HepG2 (cell line): ENCODE measurements around the gene RFC2. TPM values are rescaled to one million over a fixed set of nuclear protein-coding genes. Genes with fewer than 3 reads are reported as not detected.
A peak's percentile ranks its signal among the peaks of the same experiment; 100 is the strongest.

Experiments
- HOXA9 ChIP-seq: sonication (generic); formaldehyde crosslinking; IDR thresholded peaks from 2 replicates; pipeline ENCODE4 v1.8.1; 2022; ENCODE audit warnings: missing genetic modification reagents, mild to moderate bottlenecking, moderate library complexity, borderline replicate concordance
- ISX ChIP-seq: sonication (generic); formaldehyde crosslinking; conservative IDR thresholded peaks from 2 replicates; pipeline ENCODE4 v1.5.0; 2020; ENCODE audit warnings: missing genetic modification reagents
- KMT2B ChIP-seq: IDR thresholded peaks from 2 replicates; pipeline ENCODE4 v1.6.1; 2016; ENCODE audit warnings: missing genetic modification reagents, missing compliant biosample characterization
- MAFG ChIP-seq: sonication (generic); formaldehyde crosslinking; IDR thresholded peaks from 2 replicates; pipeline ENCODE4 v1.5.1; 2020; ENCODE audit warnings: mild to moderate bottlenecking, missing genetic modification reagents
- NFE2 ChIP-seq: sonication (generic); formaldehyde crosslinking; IDR thresholded peaks from 2 replicates; pipeline ENCODE4 v1.4.0; 2020; ENCODE audit warnings: missing genetic modification reagents
- NR2F2 ChIP-seq: IDR thresholded peaks from 2 replicates; pipeline ENCODE4 v1.6.1; 2012; ENCODE audit warnings: low read depth, inconsistent platforms, borderline replicate concordance
- POLR2A ChIP-seq, 2 experiments: IDR thresholded peaks; 2 replicates each; pipeline ENCODE4 v1.6.1; 2011; ENCODE audit warnings: low read depth in 2 of 2, low read length in 2 of 2, mild to moderate bottlenecking in 1 of 2, moderate library complexity in 1 of 2; ENCODE audit not compliant: insufficient read depth in 1 of 2
- RFX5 ChIP-seq: IDR thresholded peaks from 2 replicates; pipeline ENCODE4 v1.6.1; 2011; ENCODE audit warnings: low read depth, low read length, improper control_type of control experiment
- TARDBP ChIP-seq: sonication (generic); formaldehyde crosslinking; IDR thresholded peaks from 2 replicates; pipeline ENCODE4 v1.8.0; 2022; ENCODE audit warnings: mild to moderate bottlenecking, missing genetic modification reagents
- XBP1 ChIP-seq: sonication (generic); formaldehyde crosslinking; IDR thresholded peaks from 2 replicates; pipeline ENCODE4 v1.5.0; 2020; ENCODE audit warnings: missing genetic modification reagents
- ZNF180 ChIP-seq: sonication (generic); formaldehyde crosslinking; IDR thresholded peaks from 2 replicates; pipeline ENCODE4 v1.4.0; 2020; ENCODE audit warnings: low read depth, missing genetic modification reagents, borderline replicate concordance
- ZNF790 ChIP-seq: sonication (generic); formaldehyde crosslinking; IDR thresholded peaks from 2 replicates; pipeline ENCODE4 v1.8.0; 2022; ENCODE audit warnings: missing genetic modification reagents, mild to moderate bottlenecking, borderline replicate concordance
- polyA plus RNA-seq, 8 experiments: library from polyadenylated mRNA; depleted of rRNA in 3 of 8; stranded (reverse) in 7 of 8; unstranded in 1 of 8; fragments of >200 nt; fragmentation: Illumina TruSeq in 4 of 8; extraction: Trizol in 4 of 8; gene quantifications; 2 replicates each; pipeline versions ENCODE4 v1.2.1 to v1.2.3, GENCODE V29; 2011 to 2016; ENCODE audit warnings: low read depth in 4 of 8, missing spikeins in 1 of 8, mixed read lengths in 1 of 8; ENCODE audit not compliant: insufficient read depth in 1 of 8
- total RNA-seq, 5 experiments: library from RNA; depleted of rRNA; stranded (reverse); fragments of >200 nt; fragmentation: Illumina TruSeq; extraction: Trizol; gene quantifications; 2 replicates each; pipeline ENCODE4 v1.2.3, GENCODE V29; 2016; ENCODE audit warnings: low read depth in 1 of 5
- TF ChIP-seq, protein P1 (sequence below): sonication (generic); formaldehyde crosslinking; IDR thresholded peaks from 2 replicates; pipeline ENCODE4 v1.4.0; 2020; ENCODE audit warnings: missing genetic modification reagents, mild to moderate bottlenecking, borderline replicate concordance
- TF ChIP-seq, protein P2 (sequence below): sonication (generic); formaldehyde crosslinking; IDR thresholded peaks from 2 replicates; pipeline ENCODE4 v1.4.0; 2020; ENCODE audit warnings: missing genetic modification reagents
- TF ChIP-seq, protein P3 (sequence below): sonication (generic); formaldehyde crosslinking; IDR thresholded peaks from 2 replicates; pipeline ENCODE4 v1.5.1; 2020; ENCODE audit warnings: mild to moderate bottlenecking, missing genetic modification reagents, borderline replicate concordance
- TF ChIP-seq, protein P4 (sequence below): sonication (generic); formaldehyde crosslinking; IDR thresholded peaks from 2 replicates; pipeline ENCODE4 v1.5.0; 2020; ENCODE audit warnings: missing genetic modification reagents

RFC2 gene
- total and polyA plus RNA-seq, 2 of the 13 experiments (the other 11 are each of a cell fraction or from before 2014, with no cell fraction given), result 14.6 to 43.5 TPM

DNA sequence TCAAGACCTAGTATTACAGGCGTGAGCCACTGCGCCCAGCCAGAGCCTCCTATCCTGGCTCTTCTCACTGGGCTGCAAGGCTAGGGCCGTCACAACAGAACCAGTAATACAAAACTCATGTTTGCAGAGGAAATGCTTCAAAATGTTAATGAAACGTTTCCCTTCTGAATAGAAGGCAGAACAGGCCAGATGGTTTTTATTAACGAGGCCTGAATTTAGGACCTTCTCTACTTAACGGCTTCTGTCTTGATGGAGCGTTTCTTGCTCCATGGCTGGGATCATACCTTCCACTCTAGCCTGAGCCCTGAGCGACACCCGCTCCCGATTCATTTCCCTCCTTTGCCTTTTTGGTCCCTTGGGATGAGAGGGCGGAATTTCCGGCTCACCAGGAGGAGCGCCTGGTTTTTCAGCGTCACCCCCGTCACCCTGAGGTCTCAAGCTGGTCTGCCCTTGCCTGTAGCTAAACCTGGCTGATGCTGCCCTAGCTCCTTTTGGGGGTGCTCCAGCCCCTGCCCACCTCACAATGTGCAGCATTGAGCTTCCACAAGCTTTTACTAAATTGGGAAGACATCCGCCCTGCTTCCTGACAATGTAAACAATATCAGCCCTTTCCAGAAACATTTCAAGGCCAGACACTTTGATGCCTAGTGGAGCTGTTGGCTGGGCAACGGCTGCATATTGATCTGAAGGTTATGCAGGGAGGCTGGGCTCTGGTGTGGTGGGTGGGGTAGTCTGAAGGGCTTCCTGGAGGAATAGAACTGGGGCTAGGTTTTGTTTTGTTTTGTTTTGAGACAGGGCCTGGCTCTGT lies 40.2 kb upstream of the RFC2 start (continued):
- TF ChIP-seq NFE2, result no peak
- TF ChIP-seq, protein P1, sequence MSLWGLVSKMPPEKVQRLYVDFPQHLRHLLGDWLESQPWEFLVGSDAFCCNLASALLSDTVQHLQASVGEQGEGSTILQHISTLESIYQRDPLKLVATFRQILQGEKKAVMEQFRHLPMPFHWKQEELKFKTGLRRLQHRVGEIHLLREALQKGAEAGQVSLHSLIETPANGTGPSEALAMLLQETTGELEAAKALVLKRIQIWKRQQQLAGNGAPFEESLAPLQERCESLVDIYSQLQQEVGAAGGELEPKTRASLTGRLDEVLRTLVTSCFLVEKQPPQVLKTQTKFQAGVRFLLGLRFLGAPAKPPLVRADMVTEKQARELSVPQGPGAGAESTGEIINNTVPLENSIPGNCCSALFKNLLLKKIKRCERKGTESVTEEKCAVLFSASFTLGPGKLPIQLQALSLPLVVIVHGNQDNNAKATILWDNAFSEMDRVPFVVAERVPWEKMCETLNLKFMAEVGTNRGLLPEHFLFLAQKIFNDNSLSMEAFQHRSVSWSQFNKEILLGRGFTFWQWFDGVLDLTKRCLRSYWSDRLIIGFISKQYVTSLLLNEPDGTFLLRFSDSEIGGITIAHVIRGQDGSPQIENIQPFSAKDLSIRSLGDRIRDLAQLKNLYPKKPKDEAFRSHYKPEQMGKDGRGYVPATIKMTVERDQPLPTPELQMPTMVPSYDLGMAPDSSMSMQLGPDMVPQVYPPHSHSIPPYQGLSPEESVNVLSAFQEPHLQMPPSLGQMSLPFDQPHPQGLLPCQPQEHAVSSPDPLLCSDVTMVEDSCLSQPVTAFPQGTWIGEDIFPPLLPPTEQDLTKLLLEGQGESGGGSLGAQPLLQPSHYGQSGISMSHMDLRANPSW, result 0 out of 2 replicates have a peak, but pooled peaks have one; percentile 43
- TF ChIP-seq XBP1 (CRISPR knock-in tag), result no peak
- no peak for TF ChIP-seq RFX5
- TF ChIP-seq ZNF790, result no peak
- peak; percentile 62; the same call in 1 of the 2 replicates for TF ChIP-seq TARDBP (CRISPR knock-in tag)
- TF ChIP-seq HOXA9 (CRISPR knock-in tag), result no peak
- 0 out of 2 replicates have a peak, but pooled peaks have one; percentile 47 for TF ChIP-seq NR2F2
- TF ChIP-seq, protein P2, sequence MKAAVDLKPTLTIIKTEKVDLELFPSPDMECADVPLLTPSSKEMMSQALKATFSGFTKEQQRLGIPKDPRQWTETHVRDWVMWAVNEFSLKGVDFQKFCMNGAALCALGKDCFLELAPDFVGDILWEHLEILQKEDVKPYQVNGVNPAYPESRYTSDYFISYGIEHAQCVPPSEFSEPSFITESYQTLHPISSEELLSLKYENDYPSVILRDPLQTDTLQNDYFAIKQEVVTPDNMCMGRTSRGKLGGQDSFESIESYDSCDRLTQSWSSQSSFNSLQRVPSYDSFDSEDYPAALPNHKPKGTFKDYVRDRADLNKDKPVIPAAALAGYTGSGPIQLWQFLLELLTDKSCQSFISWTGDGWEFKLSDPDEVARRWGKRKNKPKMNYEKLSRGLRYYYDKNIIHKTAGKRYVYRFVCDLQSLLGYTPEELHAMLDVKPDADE, result no peak
- no peak for TF ChIP-seq MAFG (CRISPR knock-in tag)
- no peak for TF ChIP-seq ISX
- TF ChIP-seq KMT2B (CRISPR knock-in tag), result no peak
- TF ChIP-seq, protein P3, sequence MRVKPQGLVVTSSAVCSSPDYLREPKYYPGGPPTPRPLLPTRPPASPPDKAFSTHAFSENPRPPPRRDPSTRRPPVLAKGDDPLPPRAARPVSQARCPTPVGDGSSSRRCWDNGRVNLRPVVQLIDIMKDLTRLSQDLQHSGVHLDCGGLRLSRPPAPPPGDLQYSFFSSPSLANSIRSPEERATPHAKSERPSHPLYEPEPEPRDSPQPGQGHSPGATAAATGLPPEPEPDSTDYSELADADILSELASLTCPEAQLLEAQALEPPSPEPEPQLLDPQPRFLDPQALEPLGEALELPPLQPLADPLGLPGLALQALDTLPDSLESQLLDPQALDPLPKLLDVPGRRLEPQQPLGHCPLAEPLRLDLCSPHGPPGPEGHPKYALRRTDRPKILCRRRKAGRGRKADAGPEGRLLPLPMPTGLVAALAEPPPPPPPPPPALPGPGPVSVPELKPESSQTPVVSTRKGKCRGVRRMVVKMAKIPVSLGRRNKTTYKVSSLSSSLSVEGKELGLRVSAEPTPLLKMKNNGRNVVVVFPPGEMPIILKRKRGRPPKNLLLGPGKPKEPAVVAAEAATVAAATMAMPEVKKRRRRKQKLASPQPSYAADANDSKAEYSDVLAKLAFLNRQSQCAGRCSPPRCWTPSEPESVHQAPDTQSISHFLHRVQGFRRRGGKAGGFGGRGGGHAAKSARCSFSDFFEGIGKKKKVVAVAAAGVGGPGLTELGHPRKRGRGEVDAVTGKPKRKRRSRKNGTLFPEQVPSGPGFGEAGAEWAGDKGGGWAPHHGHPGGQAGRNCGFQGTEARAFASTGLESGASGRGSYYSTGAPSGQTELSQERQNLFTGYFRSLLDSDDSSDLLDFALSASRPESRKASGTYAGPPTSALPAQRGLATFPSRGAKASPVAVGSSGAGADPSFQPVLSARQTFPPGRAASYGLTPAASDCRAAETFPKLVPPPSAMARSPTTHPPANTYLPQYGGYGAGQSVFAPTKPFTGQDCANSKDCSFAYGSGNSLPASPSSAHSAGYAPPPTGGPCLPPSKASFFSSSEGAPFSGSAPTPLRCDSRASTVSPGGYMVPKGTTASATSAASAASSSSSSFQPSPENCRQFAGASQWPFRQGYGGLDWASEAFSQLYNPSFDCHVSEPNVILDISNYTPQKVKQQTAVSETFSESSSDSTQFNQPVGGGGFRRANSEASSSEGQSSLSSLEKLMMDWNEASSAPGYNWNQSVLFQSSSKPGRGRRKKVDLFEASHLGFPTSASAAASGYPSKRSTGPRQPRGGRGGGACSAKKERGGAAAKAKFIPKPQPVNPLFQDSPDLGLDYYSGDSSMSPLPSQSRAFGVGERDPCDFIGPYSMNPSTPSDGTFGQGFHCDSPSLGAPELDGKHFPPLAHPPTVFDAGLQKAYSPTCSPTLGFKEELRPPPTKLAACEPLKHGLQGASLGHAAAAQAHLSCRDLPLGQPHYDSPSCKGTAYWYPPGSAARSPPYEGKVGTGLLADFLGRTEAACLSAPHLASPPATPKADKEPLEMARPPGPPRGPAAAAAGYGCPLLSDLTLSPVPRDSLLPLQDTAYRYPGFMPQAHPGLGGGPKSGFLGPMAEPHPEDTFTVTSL (CRISPR knock-in tag), result peak; percentile 71; the same call in 1 of the 2 replicates
- TF ChIP-seq, protein P4, sequence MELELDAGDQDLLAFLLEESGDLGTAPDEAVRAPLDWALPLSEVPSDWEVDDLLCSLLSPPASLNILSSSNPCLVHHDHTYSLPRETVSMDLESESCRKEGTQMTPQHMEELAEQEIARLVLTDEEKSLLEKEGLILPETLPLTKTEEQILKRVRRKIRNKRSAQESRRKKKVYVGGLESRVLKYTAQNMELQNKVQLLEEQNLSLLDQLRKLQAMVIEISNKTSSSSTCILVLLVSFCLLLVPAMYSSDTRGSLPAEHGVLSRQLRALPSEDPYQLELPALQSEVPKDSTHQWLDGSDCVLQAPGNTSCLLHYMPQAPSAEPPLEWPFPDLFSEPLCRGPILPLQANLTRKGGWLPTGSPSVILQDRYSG (CRISPR knock-in tag), result no peak
- peak in 1 of 2 experiments; percentile 52; a peak in 1 of 4 replicates for TF ChIP-seq POLR2A (IDR thresholded peaks at IDR 0.05; ENCODE audit: insufficient read depth in 1 of 2, low read depth in 2 of 2, low read length in 2 of 2)
- TF ChIP-seq ZNF180, result no peak
